ENCODE data around the gene OR6C2. TPM values are rescaled to one million over a fixed set of nuclear protein-coding genes. Genes with fewer than 3 reads are reported as not detected.

Gene OR6C2
- total and polyA plus RNA-seq, 2 of the 8 experiments (the other 6 are each of a cell fraction or from before 2014, with no cell fraction given) = not detected

DNA sequence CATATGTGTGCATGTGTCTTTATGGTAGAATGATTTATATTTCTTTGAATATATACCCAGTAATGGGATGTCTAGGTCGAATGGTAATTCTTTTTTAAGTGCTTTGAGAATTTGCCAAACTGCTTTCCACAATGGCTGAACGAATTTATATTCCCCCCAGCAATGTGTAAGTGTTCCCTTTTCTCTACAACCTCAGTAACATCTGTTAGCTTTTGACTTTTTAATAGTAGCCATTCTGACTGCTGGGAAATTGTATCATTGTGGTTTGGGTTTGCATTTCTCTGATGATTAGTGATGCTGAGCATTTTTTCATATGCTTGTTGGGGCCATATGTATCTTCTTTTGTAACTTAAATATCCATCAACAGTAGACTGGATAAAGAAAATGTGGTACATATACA lies 57.7 kb downstream of the OR6C2 start (continued):
- TF ChIP-seq, protein P1, sequence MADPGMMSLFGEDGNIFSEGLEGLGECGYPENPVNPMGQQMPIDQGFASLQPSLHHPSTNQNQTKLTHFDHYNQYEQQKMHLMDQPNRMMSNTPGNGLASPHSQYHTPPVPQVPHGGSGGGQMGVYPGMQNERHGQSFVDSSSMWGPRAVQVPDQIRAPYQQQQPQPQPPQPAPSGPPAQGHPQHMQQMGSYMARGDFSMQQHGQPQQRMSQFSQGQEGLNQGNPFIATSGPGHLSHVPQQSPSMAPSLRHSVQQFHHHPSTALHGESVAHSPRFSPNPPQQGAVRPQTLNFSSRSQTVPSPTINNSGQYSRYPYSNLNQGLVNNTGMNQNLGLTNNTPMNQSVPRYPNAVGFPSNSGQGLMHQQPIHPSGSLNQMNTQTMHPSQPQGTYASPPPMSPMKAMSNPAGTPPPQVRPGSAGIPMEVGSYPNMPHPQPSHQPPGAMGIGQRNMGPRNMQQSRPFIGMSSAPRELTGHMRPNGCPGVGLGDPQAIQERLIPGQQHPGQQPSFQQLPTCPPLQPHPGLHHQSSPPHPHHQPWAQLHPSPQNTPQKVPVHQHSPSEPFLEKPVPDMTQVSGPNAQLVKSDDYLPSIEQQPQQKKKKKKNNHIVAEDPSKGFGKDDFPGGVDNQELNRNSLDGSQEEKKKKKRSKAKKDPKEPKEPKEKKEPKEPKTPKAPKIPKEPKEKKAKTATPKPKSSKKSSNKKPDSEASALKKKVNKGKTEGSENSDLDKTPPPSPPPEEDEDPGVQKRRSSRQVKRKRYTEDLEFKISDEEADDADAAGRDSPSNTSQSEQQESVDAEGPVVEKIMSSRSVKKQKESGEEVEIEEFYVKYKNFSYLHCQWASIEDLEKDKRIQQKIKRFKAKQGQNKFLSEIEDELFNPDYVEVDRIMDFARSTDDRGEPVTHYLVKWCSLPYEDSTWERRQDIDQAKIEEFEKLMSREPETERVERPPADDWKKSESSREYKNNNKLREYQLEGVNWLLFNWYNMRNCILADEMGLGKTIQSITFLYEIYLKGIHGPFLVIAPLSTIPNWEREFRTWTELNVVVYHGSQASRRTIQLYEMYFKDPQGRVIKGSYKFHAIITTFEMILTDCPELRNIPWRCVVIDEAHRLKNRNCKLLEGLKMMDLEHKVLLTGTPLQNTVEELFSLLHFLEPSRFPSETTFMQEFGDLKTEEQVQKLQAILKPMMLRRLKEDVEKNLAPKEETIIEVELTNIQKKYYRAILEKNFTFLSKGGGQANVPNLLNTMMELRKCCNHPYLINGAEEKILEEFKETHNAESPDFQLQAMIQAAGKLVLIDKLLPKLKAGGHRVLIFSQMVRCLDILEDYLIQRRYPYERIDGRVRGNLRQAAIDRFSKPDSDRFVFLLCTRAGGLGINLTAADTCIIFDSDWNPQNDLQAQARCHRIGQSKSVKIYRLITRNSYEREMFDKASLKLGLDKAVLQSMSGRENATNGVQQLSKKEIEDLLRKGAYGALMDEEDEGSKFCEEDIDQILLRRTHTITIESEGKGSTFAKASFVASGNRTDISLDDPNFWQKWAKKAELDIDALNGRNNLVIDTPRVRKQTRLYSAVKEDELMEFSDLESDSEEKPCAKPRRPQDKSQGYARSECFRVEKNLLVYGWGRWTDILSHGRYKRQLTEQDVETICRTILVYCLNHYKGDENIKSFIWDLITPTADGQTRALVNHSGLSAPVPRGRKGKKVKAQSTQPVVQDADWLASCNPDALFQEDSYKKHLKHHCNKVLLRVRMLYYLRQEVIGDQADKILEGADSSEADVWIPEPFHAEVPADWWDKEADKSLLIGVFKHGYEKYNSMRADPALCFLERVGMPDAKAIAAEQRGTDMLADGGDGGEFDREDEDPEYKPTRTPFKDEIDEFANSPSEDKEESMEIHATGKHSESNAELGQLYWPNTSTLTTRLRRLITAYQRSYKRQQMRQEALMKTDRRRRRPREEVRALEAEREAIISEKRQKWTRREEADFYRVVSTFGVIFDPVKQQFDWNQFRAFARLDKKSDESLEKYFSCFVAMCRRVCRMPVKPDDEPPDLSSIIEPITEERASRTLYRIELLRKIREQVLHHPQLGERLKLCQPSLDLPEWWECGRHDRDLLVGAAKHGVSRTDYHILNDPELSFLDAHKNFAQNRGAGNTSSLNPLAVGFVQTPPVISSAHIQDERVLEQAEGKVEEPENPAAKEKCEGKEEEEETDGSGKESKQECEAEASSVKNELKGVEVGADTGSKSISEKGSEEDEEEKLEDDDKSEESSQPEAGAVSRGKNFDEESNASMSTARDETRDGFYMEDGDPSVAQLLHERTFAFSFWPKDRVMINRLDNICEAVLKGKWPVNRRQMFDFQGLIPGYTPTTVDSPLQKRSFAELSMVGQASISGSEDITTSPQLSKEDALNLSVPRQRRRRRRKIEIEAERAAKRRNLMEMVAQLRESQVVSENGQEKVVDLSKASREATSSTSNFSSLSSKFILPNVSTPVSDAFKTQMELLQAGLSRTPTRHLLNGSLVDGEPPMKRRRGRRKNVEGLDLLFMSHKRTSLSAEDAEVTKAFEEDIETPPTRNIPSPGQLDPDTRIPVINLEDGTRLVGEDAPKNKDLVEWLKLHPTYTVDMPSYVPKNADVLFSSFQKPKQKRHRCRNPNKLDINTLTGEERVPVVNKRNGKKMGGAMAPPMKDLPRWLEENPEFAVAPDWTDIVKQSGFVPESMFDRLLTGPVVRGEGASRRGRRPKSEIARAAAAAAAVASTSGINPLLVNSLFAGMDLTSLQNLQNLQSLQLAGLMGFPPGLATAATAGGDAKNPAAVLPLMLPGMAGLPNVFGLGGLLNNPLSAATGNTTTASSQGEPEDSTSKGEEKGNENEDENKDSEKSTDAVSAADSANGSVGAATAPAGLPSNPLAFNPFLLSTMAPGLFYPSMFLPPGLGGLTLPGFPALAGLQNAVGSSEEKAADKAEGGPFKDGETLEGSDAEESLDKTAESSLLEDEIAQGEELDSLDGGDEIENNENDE (IDR thresholded peaks at IDR 0.05; ENCODE audit: insufficient replicate concordance, low read length) = no peak
